GM15510 (cell line): ENCODE measurements around the gene DESI2.

Experiments used
- POLR2A ChIP-seq: IDR thresholded peaks from 3 replicates; pipeline ENCODE4 v1.6.1; 2011; ENCODE audit warnings: borderline replicate concordance; ENCODE audit not compliant: insufficient read length; ENCODE audit errors: extremely low read depth

DESI2 gene

GRCh38 chr1:244727871-244728474 is 75.0 kb downstream of the DESI2 start:
- TF ChIP-seq POLR2A: no peak

DNA sequence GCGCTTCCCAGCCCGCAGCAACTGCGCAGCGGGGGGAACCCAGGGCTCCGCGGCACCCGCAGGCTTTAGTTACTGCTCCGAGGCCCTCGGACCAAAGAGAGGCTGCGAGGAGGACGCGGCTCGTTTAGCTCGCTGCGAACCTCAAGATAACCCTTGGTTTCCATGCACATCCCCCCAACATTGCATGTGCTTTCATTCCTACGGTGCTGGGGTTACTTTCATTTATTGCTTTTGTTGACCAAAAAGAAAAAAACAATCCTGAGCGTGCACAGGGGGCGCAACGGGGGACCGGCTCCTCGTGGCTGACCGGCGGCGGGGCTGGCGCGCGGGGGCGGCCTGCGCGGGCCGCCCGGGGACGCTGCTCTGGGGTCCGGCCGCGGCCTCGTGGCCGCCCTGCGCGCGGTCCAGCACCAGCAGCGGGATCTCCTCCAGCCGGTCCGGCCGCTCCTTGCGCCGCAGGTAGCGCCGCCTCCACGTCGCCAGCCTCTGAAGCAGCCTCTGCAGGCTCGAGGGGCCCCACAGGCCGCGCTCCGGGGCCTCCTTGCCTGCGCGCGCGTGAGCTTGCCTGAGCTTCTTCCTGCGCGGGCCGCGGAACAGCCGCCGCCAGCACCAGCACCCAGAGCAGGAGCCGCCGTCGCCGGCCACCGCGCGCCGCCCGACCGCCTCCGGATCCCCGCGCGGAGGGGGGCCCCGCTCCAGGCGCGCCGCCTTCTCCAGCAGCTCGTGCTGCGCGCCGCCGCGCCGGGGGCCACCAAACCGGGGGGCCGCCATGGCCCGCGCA is 77.4 kb downstream of the DESI2 start:
- TF ChIP-seq POLR2A: no peak

DNA sequence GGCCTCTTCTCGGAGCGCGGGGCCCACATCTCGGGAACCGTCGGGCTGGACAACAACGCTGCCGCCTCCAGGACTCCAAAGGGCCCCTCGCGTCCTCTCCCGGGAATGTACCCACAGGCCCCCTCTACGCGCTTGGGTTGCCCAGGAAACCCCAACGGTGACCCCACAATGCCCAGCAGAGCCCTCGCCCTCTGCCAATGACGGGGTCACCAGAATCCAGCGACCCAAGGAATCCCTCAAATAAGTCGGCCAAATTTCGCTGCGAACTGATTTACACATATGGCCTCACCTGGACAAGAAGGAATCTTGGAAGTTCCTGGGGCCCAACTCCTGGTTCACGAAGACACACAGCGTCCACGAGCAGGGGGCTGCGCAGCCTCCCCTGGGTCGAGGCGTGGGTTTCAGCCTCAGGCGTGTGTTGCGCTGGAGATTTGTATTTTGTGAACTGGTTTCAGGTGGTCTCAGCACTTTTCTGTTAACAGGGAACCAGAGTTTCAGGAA is 78.1 kb downstream of the DESI2 start:
- TF ChIP-seq POLR2A: no peak

DNA sequence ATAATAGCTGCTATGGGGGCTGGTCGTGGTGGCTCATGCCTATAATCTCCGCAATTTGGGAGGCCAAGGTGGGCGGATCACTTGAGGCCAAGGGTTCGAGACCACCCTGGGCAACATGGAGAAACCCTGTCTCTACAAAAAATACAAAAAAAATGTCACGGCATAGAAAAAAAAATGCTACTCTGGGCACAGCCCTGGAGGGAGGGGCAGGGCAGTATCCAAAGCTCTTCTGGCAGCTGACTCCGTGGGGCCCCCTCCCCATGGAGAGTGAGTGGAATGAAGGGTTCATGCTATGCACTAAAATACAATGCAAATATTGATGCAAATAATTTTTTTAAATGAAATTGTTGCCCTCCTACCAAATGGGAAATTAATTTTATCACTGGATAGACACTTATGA is 78.7 kb downstream of the DESI2 start:
- TF ChIP-seq POLR2A: no peak

DNA sequence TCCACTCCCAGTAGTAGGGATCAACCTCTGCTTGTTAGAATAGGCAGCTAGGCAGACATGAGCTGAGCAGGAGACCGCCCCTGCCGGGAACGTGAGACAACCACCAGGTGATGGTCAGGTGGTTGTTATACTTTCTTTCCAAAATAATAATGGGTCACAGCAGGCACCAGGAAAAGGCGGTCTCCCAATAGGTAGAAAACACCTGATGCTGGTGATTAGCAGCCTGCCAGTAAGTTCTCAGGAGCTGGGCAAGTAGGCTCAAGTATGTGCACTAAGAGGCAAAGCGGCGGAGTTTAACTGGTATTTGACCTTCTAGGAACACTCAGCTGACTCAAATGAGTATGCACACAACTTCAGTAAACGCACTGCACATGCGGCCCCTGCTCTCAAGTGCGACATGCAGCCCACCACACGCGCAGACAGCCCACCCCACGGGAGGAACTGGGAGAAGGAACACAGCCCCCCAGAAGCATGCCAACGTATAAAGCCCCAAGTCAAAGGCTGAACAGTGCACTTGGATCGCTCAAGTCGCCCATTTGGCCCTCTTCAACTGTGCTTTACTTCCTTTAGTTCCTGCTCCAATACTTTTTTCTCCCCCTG is 80.0 kb downstream of the DESI2 start:
- no peak for TF ChIP-seq POLR2A

DNA sequence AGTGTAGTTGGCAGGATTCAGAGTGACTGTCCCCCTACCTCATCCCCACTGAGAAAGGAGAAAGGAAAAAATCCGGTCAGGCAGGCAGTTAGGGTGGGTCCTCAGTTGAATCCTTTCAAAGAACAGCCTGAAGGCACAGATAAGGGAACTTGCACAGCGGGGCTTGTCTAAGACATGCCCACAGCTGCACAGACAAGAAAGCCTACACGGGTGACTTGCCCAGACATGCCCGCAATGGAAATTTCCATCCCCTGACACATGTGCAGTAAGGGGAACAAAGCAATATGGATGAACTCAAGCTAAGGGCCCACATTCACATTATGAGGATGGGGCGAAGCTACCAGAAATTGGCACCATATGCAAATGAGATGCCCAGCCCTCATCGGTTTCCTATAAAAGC is 82.5 kb downstream of the DESI2 start:
- TF ChIP-seq POLR2A: no peak

DNA sequence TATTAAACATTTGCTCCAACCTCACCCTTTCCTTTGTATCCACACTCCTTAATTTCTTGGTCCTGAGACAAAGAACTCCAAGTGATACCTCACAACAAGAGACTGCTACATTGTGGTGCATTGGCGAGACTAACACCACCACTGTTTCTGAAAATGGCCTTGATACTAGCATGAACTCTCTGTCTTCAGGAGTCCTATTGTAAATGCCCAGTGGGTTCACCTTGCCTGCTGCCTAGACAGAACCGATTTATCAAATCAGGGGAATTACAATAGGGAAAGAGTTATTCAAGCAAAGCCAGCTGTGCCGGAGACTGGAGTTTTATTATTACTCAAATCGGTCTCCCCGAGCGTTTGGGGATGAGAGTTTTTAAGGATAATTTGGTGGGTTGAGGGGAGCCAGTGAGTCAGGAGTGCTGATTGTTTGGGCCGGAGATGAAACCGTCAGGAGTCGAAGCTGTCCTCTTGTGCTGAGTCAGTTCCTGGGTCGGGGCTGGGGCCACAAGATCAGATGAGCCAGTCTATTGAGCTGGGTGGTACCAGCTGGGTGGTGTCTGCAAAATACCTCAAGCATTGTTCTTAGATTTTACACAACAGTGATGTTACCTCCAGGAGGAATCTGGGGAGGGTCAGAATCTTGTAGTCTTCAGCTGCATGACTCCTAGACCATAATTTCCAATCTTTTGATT is 83.1 kb downstream of the DESI2 start:
- no peak for TF ChIP-seq POLR2A

DNA sequence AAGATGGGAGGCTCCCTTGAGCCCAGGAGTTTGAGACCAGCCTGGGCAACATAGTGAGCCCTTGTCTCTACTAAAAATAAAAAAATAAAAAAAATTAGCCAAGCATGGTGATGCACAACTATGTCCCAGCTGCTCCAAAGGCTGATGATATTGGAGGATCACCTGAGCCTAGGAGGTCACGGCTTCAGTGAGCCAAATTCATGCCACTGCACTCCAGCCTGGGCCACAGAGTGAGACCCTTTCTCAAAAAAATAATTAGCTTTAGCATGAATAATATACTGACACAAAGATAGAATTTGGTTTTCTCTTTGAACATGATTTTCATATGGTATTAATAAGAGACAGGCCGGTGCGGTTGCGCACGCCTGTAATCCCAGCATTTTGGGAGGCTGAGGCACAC is 88.8 kb downstream of the DESI2 start:
- TF ChIP-seq POLR2A: no peak

DNA sequence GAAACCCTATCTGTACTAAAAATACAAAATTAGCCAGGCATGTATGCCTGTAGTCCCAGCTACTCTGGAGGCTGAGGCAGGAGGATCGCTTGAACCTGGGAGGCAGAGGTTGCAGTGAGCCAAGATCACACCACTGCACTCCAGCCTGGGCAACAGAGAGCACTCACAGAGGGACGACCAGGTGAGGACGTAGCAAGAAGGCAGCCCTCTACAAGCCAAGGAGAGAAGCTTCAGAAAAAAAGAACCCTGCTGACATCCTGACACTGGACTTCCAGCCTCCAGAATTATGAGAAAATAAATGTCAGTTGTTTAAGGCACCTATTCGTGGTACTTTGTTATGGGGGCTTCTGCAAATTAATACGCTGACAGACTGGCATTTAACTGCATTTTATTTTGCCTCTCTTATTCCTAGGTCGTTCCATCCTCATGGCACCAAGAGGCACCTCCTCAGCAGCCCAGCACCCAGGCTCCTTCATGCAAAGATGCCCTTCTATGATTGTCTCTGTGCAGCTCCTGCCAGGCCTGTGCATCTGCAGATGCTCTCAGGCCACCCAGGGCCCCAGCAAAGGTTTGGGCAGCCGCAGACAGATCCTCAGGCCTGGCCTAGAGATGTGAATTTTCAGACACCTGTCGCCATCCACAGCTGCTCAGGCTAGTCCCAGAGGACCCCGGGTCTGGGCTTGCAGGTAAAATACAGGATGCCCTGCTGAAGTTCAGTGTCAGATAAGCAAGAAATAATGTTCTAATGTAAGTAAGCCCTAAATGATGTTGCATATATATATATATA is 96.5 kb downstream of the DESI2 start:
- TF ChIP-seq POLR2A: no peak

- TF ChIP-seq POLR2A: no peak
These were observed 98.5 kb downstream of the DESI2 start for GRCh38 chr1:244751271-244751895.

DNA sequence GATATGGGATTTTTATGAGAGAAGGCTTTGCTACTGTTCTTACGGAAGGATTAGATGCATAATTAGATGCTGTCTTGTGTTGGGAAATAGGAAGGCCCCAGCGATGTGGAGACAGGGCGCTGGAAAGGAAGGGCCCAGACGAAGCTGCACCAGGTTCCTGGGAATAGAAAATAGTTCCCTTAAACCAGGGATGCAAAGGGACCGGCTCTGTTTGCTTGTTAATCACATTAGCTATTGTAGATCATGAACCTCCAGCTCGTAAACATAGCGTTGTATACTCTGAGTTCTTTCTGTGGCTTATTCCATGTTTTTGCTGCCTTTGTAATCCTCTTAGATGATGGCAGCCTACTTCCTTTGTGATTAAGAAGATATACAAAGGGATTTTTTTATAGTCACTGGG is 102.7 kb downstream of the DESI2 start:
- TF ChIP-seq POLR2A: no peak

DNA sequence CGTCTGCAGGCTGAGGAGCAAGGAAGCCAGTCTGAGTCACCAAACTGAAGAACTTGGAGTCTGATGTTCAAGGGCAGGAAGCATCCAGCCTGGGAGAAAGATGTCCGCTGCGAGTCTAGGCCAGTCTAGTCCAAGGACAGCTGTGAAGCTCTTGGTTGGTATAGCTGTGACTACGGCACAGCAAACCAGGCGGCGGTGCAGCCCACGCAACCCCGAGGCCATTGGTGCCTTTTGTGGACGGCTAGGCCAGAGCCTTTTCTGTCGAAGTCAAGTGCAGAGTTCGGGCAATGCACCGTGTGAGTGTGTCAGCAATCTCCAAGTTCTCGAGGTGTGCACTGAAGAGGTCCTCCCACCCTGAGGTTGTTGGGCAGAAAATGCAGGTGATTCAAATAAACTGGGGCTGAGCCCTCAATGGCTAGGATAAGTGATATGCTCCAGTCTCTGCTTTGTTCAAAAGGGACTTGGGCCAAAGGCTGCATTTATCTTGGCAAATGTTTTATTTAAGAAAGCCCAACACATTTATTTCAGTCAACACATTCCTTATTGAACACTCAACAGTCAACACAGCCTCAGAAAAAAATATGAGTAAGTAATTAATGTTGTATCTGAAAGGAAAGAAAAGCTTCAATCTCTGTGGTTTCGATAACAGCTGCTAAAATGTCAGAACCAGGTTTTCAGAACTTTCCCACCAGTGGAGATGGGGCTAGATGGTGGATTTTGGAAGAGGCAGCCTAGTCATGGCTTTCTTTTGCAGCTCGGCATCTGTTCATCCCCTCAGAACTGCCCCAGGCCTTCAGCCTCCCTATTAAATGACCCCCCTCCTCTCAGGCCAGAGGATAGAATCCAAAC is 104.4 kb downstream of the DESI2 start:
- TF ChIP-seq POLR2A: no peak
